ENCODE results near the gene RNGTT. TPM values are rescaled to one million over a fixed set of nuclear protein-coding genes. Genes with fewer than 3 reads are reported as not detected.

RNGTT gene
- total RNA-seq, 1 experiment from 2014 or later, result 15.7 TPM

- no peak for TF ChIP-seq EZH2phosphoT487 (IDR thresholded peaks at IDR 0.05; ENCODE audit: borderline replicate concordance, low read length)
- TF ChIP-seq, protein P1, sequence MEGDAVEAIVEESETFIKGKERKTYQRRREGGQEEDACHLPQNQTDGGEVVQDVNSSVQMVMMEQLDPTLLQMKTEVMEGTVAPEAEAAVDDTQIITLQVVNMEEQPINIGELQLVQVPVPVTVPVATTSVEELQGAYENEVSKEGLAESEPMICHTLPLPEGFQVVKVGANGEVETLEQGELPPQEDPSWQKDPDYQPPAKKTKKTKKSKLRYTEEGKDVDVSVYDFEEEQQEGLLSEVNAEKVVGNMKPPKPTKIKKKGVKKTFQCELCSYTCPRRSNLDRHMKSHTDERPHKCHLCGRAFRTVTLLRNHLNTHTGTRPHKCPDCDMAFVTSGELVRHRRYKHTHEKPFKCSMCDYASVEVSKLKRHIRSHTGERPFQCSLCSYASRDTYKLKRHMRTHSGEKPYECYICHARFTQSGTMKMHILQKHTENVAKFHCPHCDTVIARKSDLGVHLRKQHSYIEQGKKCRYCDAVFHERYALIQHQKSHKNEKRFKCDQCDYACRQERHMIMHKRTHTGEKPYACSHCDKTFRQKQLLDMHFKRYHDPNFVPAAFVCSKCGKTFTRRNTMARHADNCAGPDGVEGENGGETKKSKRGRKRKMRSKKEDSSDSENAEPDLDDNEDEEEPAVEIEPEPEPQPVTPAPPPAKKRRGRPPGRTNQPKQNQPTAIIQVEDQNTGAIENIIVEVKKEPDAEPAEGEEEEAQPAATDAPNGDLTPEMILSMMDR (conservative IDR thresholded peaks at IDR 0.05; ENCODE audit: low read depth, low read length), result peak; percentile 83
- Histone ChIP-seq H3K9me2 (replicated peaks; ENCODE audit: low read length) (no peaks in the 10 kb centered on the region), H3K79me2 (ENCODE audit: low read length) (no peaks in the 10 kb centered on the region), H4K20me1 (ENCODE audit: low read length) (no peaks in the 10 kb centered on the region), H3K27me3 (ENCODE audit: low read length) (no peaks in the 10 kb centered on the region), H3F3A (ENCODE audit: low read length, unreplicated experiment) (no peaks in the 10 kb centered on the region), H3K4me3 (ENCODE audit: low read length) (no peak overlapping the region), H3K9me3 (ENCODE audit: low read length) (no peaks in the 10 kb centered on the region), H3K36me3 (ENCODE audit: low read depth, low read length) (no peaks in the 10 kb centered on the region), H3K9ac (ENCODE audit: low read length) (no peak overlapping the region), H3K4me1 (ENCODE audit: insufficient read depth, low read length) (peaks cover 9% of the 10 kb centered on the region; the same call in 1 of the 2 replicates), H2AFZ (ENCODE audit: low read length) (no peak overlapping the region), H3K4me2 (ENCODE audit: low read length) (no peak overlapping the region), H3K27ac (ENCODE audit: low read length) (no peak overlapping the region)
- ChIA-PET POLR2A (ENCODE audit: unreplicated experiment) (interaction anchor here (0.6 to 0.9 kb wide), 3 partner anchors 96 to 111 kb away, joined by 3 to 5 read pairs (median 3); partner anchors contain the start of gene PNRC1), CTCF (interaction anchor here (0.6 to 2.2 kb wide), 7 partner anchors 64 to 276 kb away, joined by 3 to 12 read pairs (median 4); partner anchors contain the start of gene PNRC1)
- no TSS peak for BruUV-seq (replicated peaks)
- ATAC-seq (peak; percentile 80), DNase-seq (peak; percentile 84)
- intact Hi-C loops (cut with micrococcal nuclease), result loop anchor here (1.0 kb wide), 5 partner anchors 97 to 387 kb away; no protein-coding TSS in a partner anchor
Measured at GRCh38 chr6:88982720-88983119, 19.3 kb upstream of the RNGTT start.

DNA sequence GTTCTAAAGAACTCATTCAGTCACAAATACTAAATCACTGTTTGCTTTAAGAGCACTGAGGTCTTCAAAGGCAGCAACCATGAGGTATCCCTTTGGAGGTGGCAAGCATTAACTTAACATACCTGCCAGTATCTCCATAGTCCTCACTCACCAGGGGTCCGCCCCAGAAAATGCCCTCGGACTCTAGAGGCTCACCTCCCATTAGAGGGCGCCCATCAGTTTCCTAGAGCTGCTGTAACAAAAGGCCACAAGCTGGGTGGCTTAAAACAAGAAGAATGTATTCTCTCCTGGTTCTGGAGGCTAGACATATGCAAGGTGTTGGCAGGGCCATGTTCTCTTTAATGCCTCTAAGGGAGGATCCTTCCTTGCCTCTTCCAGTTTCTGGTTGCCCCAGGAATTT, 12.0 kb upstream of the RNGTT start:
- Histone ChIP-seq H3K4me3 (ENCODE audit: low read length) (no peak overlapping the region), H2AFZ (ENCODE audit: low read length) (no peak overlapping the region), H3K79me2 (ENCODE audit: low read length) (no peaks in the 10 kb centered on the region), H3K9me2 (replicated peaks; ENCODE audit: low read length) (no peaks in the 10 kb centered on the region), H3K4me2 (ENCODE audit: low read length) (no peak overlapping the region), H3K9ac (ENCODE audit: low read length) (no peak overlapping the region), H3K9me3 (ENCODE audit: low read length) (no peaks in the 10 kb centered on the region), H3K27me3 (ENCODE audit: low read length) (no peaks in the 10 kb centered on the region), H3K36me3 (ENCODE audit: low read depth, low read length) (no peaks in the 10 kb centered on the region), H3K4me1 (ENCODE audit: insufficient read depth, low read length) (no peaks in the 10 kb centered on the region), H4K20me1 (ENCODE audit: low read length) (no peaks in the 10 kb centered on the region), H3F3A (ENCODE audit: low read length, unreplicated experiment) (no peaks in the 10 kb centered on the region), H3K27ac (ENCODE audit: low read length) (no peak overlapping the region)
- CTCF ChIA-PET, result no interaction called here
- POLR2A ChIA-PET (ENCODE audit: unreplicated experiment), result interaction anchor here (0.6 kb wide), 1 partner anchor 12 kb away, joined by 3 read pairs; the partner anchor contains the start of gene RNGTT
- BruUV-seq (replicated peaks), result no TSS peak
- TF ChIP-seq, protein P1 (conservative IDR thresholded peaks at IDR 0.05; ENCODE audit: low read depth, low read length), result peak; percentile 37; the same call in 1 of the 2 replicates
- TF ChIP-seq EZH2 (IDR thresholded peaks at IDR 0.05; ENCODE audit: low read length, unreplicated experiment) (no peak), EZH2phosphoT487 (IDR thresholded peaks at IDR 0.05; ENCODE audit: borderline replicate concordance, low read length) (no peak)
- no peak for ATAC-seq
- no peak for DNase-seq
- intact Hi-C loops (cut with micrococcal nuclease), result no loop called here

All from PC-3 (cell line).